Vagina (tissue), 2 donors: ENCODE data around the gene IPO11.

Experiments used
- POLR2A ChIP-seq, 2 donors: fragments of 450-650 bp; IDR thresholded peaks; one replicate each; pipeline ENCODE4 v1.6.1; 2017; ENCODE audit warnings: antibody characterized with exemption in 2 of 2, mild to moderate bottlenecking in 2 of 2, moderate library complexity in 2 of 2
- POLR2AphosphoS5 ChIP-seq, 2 donors: sonication (generic); formaldehyde crosslinking; IDR thresholded peaks; one replicate each; pipeline ENCODE4 v1.9.0; 2017; ENCODE audit warnings: antibody characterized with exemption in 2 of 2, mild to moderate bottlenecking in 2 of 2, low read depth in 1 of 2; ENCODE audit not compliant: insufficient read depth in 1 of 2
- TF ChIP-seq, protein P1 (sequence below), 3 experiments: fragments of 450-650 bp in 2 of 3; fragments of 200-600 bp in 1 of 3; sonication (generic) in 1 of 3; IDR thresholded peaks; one replicate each; pipeline ENCODE4 v1.5.1; 2017 to 2019; ENCODE audit warnings: antibody characterized with exemption in 3 of 3, mild to moderate bottlenecking in 2 of 3, moderate library complexity in 2 of 3

DNA sequence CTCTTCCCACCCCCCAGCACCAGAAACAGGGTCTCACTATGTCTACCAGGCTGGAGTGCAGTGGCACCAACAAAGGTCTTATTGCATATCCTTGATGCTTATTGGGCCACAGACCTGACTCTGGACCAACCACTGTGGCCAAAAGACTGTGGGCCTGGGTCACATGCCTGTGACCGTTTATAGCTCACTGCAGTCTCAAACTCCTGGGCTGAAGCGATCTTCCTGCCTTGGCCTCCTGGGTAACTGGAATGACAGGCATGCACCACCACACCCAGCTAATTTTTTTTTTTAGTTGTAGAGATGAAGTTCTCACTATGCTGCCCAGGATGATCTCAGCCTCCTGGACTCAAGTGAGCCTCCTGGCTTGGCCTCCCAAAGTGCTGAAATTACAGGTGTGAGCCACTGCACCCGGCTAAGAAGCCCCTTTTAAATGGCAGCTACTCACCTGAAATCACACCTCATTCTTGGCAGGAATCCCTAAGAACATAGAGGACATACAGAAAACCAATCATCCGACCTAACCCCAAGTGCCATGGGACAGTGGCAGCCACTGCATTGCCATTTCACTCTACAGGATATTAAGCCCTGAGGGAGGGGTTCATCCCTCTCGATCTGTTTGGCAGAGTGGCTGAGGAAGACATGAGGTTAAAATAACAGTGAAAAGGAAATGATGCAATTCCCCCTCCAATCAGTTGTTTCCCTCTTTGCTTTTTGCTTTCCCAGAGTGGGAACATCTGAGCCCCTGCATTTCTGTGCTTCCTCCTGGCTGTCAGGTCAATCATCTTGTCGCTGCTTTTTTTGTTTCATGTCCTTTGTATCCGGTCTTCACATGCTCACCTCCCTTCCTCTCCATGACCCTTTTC is 240.7 kb downstream of the IPO11 start:
- TF ChIP-seq, protein P1, sequence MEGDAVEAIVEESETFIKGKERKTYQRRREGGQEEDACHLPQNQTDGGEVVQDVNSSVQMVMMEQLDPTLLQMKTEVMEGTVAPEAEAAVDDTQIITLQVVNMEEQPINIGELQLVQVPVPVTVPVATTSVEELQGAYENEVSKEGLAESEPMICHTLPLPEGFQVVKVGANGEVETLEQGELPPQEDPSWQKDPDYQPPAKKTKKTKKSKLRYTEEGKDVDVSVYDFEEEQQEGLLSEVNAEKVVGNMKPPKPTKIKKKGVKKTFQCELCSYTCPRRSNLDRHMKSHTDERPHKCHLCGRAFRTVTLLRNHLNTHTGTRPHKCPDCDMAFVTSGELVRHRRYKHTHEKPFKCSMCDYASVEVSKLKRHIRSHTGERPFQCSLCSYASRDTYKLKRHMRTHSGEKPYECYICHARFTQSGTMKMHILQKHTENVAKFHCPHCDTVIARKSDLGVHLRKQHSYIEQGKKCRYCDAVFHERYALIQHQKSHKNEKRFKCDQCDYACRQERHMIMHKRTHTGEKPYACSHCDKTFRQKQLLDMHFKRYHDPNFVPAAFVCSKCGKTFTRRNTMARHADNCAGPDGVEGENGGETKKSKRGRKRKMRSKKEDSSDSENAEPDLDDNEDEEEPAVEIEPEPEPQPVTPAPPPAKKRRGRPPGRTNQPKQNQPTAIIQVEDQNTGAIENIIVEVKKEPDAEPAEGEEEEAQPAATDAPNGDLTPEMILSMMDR (IDR thresholded peaks at IDR 0.05) = no peak
- TF ChIP-seq POLR2AphosphoS5 (IDR thresholded peaks at IDR 0.05; ENCODE audit: insufficient read depth in 1 of 2, low read depth in 1 of 2) = no peak
- no peak for TF ChIP-seq POLR2A (IDR thresholded peaks at IDR 0.05)
